HG02678 (cell line): ENCODE data around the gene FADS6.
"Not testable (repeated sequence)": the region's sequence is repeated elsewhere in the genome, so short reads cannot be mapped to it uniquely, and the experiment has no call there.

Source experiments
- ATAC-seq: cut with Tn5 transposase; IDR thresholded peaks from one replicate; pipeline ENCODE4 v1.9.1; 2021; ENCODE audit warnings: mild to moderate bottlenecking, moderate library complexity; ENCODE audit not compliant: unreplicated experiment

The FADS6 gene

DNA sequence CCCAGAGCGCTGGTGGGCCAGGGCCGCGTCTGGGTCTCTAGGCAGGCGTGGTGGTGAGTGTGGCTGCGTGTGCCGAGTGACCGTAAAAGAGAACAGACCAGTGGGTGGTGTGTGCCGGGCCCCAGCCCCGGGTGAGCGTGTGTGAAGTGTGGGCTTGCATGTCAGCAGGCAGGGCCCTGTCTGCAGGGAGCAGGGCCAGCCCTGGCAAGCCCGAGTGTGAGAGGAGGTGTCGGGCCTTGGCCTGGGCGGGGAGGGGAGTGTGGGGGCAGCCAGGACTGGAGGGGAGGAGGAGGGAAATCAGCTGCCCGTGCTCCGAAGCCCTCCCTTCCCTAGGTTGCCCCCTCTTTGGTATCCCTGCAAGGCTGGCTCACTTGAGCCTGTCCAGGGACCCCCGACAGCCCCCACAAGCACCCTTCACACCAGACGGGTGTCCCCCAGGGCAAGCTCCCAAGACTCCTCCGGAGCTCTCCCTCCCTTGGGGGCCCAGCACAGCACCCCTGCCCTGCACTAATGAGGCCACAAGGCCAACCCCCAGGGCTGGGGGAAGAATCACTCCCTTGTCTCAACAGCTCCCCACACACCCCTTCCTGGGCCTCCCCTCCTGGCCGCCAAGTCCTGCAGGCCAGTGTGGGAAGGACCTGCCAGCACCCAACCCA, 27.7 kb upstream of the FADS6 start:
- no peak for ATAC-seq

DNA sequence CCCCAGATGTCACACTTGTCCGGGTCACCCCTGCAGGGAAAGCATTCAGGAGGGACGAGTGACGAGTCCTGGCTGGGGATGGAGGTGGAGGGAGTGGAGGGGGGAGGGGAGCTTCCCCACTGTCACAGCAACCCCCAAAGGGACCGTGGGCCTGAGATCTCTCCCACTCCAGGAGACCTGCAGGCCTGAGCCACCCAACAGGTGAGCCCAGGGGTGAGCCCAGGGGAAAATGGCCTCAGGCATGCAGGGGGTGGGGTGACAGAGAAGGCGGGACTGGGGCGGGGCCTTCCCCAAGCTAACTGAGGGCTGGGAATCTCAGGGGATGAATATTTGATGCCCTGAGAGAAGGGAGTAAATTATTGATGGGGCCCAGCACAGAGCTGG, 27.2 kb upstream of the FADS6 start:
- ATAC-seq, result no peak

DNA sequence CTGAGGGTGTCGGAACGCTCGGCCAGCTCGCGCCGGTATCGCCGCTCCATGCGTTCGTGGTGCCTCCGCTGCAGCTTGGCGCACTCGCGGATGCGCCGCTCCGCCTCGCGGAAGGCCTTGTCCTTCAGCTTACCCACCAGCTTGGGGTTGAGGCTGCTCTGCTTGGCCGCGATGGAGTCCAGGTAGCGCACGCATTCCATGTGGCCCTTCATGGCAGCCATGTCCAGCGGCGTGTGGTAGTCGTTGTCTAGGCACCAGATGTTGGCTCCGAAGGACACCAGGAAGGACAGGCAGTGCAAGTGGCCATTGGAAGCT, 26.8 kb upstream of the FADS6 start:
- no peak for ATAC-seq

DNA sequence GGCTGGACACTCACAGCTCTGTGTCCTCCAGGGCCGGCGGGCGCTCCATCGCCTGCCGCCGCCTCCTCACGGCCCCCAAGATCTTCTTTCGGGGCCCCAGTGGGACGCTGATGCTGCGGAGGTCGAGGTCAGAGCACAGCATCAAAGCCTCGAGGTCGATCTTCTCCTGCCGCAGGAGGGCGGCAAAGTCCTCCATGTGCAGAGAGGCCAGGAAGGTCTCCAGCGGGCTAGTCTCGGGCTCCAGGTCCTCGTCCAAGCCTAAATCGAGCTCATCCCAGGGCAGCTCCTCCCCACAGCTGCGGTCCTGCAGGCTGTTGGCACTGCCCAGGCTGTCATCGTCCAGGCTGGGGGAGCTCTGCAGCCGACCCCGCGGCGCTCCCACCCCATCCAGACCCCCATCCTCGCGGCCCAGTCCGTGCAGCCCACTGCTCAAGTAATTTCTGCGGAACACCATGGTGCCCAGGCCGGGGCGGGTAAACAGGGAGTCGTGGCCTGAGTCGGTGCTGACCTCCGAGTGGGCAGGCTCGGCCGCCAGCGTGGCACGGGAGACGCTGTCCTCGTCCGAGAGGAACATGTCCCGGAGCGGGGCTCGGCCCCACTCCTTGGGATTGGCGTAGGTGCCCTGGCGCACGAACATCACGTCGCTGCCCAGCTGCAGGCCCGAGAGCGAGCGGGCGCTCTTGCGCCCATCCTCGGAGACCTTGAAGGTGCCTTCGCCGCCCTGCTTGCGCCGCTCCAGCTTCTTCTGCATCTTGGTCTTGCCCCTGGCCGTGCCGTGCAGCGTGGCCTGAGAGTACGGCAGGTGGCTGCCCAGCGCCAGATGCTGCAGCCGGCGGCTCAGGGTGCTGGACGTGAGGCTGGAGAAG, 26.2 kb upstream of the FADS6 start:
- no peak for ATAC-seq

DNA sequence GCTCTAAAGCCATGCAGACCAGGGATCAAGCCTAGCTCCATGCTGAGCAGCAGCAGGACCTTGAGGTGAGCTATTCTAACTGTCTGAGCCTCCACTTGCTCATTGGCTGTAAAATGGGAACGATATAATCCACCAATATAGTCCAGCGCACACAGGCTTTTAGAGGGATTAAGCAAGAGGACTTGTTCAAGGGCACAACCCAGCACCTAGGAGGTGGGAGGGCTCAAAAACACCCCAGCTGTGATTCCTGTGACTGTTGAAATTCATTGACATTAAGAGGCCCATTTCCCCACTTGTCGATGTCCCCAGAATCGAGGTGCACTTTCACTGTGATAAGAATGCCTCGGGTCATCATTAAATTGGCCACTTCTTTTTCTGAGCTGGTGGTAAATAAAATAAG, 25.5 kb upstream of the FADS6 start:
- no peak for ATAC-seq

DNA sequence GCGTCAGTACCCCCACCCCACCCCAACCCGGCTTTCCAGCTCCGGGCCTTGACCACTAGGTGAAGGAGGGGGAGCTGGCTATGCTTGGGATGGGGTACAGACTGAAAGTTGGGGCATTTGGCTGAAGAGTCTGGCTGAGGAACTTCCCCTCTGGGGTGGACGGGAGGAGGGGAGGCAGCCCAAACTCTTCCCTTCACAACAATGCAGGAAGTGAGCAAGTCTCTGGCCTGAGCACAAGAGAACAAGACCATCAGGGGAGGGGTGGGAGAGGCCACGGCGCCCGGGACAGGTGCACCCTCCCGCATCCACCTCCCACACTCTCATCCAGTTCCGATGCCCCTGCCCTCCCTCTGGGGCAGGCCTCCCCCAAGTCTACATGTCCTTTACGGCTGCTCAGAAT, 24.0 kb upstream of the FADS6 start:
- no peak for ATAC-seq

DNA sequence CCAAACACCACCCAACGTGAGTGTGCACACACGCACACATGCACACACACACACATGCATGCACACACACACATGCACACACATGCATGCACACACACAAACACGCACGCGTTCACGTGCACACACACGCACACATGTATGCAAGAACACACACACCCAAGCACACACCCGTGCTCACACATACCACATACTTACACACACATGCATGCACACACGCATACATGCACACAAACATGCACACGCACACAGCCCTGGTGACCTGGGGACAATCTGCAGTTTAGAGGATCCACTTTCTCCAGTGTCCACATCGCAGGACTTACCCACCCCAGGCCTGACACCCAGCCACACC, 23.4 kb upstream of the FADS6 start:
- ATAC-seq, result no peak

DNA sequence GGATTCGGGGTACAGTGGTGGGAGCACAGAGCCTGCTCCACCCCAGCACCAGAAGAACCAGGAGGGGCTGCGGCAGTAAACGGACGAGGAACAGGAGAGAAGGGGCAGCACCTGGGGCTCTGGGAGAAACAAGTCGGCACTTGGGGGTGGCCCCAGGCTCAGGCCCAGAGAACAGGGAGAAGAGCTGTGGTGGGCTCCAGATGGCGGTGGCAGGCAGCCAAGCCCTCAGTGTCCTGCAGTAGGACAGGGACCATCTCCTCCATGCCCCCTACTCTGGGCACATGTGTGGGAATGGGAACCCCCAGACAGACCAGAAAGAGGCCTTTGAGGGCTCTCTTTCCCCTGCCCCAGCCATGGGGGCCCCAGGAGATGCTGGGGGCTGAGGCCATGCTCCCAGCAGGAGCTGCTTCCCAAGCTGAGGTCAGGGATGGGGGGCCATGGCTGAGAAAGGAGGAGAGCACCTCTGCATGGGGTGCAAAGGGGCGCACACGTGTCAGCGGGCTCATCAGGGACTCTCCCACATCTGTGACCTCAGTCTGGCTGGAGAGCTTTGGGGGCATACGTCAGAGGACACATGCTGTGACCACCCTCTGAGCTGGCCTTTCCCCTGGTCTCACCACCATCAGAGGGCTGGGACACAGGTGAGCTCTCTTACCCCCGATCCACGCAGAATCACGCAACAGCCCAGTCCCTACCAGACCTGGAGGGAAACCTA, 22.9 kb upstream of the FADS6 start:
- no peak for ATAC-seq

DNA sequence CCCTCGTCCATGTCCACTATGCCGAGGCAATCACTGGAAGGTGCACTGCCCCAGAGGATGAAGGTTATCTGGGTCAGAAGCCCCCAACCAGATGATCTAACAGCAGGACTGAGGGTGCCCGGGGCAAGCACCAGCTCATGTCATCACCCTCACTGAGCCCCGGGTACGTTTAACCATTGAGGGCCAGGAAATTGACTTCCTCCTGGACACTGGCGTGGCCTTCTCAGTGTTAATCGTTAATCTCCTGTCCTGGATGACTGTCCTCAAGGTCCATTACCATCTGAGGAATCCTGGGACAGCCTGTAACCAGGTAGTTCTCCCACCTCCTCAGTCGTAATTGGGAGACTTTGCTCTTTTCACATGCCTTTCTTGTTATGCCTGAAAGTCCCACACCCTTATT, 18.0 kb upstream of the FADS6 start:
- not testable (repeated sequence) for ATAC-seq

DNA sequence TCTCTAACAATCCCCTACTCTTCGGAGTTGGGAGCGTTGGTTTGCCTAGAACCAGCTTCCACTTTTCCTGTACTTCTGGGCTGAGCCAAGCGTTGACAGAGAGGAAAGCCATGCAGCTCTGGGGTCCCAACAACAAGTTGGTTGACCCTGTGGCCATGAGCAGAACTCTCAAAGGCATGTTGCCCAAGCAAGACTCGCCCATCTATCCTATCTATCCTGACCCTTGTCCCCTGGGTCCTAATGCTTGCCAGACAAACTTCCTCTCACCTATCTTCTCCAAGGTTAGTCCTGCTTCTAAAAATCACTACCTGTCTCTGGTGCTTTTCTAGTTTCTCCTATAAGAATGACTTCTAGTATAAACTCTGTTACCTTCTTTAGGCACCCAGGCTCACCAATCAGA, 15.7 kb upstream of the FADS6 start:
- not testable (repeated sequence) for ATAC-seq

DNA sequence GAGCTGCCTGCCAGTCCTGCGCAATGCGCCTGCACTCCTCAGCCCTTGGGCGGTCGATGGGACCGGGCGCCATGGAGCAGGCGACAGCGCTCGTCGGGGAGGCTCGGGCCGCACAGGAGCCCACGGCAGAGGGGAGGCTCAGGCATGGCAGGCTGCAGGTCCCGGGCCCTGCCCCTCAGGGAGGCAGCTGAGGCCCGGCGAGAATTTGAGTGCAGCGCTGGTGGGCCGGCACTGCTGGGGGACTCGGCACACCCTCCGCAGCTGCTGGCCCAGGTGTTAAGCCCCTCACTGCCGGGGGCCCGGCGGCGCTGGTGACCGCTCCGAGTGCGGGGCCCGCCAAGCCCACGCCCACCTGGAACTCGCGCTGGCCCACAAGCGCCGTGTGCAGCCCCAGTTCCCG, 13.6 kb upstream of the FADS6 start:
- no peak for ATAC-seq

DNA sequence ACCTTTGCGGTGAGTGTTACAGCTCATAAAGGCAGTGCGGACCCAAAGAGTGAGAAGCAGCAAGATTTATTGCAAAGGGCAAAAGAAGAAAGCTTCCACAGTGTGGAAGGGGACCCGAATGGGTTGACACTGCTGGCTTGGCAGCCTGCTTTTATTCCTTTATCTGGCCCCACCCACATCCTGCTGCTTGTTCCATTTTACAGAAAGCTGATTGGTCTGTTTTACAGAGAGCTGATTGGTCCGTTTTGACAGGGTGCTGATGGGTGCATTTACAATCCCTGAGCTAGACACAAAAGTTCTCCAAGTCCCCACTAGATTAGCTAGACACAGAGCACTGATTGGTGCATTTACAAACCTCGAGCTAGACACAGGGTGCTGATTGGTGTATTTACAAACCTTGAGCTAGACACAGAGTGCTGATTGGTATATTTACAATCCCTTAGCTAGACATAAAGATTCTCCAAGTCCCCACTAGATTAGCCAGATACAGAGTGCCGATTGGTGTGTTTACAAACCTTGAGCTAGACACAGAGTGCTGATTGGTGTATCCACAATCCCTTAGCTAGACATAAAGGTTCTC, 12.9 kb upstream of the FADS6 start:
- not testable (repeated sequence) for ATAC-seq

DNA sequence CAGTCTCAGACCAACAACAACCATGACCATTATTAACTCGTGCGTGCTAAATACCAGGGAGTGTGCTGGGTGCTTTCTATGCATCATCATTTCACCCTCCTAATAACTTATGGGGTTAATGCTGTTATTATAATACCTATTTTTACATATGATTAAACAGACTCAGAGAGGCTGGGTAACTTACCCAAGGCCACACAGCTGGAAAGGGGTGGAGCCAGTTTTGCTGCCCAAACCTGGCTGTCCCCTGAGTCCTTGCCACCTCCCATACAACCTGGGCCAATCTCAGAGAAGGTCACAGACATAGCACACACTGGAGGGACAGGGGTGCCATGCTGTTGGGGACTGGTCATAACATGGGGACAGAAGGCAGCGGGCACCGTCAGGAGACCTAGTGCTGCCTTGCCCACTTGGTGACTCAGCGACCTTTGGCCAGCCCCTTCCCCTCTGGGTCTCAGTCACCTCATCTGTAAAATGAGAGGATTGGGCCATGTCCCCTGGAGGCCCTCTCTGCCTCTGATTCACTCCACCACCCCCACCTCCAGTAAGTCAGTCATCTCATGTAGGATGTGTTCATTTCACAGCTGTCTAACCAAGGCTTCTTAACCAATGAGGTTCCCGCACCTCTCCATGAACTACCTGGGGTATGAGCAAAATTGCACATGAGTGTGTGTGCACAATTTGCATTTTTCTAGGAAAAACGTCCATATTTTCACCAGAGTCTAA, 11.4 kb upstream of the FADS6 start:
- no peak for ATAC-seq

DNA sequence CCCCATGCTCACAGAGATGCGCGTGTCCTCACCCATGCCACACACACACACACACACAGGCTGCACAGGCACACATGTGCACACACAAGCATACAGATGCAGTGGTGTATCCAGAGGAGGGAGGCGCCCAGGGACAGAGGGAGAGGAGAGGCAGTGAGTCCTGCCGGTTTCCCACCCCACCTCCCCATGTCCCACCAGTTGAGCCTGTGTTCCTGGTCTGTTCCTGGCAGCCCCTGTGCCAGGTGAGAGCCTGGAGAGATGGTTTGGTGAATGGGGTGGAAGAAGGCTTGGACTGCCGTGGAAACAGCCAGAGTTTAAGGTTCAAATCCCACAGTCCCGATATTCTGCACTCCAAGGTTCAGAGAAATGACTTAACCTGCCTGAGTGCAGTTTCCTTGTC, 10.2 kb upstream of the FADS6 start:
- no peak for ATAC-seq

DNA sequence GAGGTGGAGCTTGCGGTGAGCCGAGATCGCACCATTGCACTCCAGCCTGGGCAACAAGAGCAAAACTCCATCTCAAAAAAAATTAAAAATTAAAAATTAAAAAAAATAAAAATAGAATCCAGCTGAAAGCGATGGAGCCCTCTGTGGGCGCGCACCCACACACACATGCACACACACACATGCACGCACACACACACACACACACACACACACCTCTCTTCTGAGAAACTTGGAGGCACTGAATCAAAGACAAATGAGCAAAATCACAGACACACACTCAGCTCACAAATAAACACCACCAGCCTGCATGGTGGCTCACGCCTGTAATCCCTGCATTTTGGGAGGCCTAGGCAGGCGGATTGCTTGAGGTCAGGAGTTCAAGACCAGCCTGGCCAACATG, 9.6 kb upstream of the FADS6 start:
- ATAC-seq, result no peak

DNA sequence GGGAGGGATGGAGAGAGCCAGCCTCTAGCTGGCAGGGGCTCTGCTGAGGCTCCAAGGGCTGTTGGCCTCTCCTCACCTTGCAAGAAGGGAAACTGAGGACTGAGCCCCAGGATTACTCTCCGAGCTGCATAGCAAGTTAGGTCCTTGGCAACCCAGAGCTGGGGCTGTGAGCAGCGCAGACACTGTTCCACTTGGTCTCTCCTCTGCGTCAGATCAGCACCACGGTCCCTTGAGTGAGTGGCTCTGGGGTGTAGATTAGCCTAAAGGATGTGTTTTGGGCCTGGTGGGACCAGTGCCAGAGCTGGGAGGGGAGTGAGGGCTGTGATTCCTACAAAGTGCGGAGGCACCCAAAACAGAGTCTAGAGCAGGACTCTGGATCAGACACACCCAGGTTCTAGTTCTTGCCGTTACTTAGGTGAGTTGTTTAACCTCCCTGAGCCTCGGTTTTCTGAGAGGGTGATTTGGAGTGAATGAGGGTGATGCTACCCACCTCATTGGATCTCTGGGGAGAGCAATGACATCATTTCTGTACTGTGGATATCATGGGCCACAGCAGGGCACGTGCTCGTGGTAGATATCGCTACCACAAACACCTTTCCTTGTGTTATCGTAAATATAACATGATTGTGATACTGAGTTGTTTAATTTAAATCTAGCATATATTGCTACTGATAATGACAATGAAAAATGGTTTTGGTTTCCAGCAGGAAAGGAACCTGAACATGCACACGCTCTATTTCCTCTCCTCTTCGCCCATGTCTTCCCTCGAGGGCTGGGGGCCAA, 8.1 kb upstream of the FADS6 start:
- no peak for ATAC-seq

DNA sequence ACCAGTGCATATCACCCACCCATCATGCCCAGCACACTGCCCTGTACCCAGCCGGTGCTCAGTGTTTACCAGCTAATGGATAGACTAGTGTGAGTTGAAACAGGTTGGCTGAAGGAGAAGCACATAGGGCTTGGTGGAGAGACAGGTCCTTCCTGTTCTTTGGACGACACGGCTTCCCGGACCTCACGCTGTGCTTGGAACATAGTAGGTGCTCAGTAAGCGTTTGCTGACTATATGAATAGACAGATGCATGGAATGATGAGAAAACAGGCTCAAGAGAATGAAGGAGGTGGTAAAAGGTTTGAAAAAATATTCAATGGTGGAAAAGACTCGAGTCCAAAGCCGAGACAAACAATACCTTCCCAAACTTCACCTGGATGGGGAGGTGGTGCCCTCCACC, 6.8 kb upstream of the FADS6 start:
- ATAC-seq, result no peak

DNA sequence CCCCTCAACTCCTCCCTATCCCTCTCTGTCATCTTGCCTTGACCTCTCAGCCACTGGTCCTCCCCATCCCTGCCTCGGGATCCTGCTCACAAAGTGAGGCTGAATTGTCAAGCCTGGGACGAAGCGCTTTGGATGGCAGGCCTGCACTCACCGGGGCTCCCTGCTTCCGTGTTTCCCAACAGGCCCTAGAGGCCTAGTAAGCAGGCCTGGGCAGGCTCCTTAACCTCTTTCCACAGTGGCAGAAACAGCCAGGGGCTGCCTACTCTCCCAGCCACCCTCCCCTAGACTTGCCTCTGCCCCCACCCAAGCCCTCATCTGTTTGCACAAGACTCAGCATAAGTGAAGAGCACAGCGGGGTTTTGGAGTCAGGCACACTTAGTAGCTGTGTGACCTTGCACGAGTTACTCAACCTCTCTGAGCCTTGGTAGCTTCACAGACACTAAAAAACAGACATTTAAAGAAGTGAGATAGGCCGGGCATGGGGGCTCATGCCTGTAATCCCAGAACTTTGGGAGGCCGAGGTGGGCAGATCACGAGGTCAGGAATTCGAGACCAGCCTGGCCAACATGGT, 5.0 kb upstream of the FADS6 start:
- no peak for ATAC-seq

DNA sequence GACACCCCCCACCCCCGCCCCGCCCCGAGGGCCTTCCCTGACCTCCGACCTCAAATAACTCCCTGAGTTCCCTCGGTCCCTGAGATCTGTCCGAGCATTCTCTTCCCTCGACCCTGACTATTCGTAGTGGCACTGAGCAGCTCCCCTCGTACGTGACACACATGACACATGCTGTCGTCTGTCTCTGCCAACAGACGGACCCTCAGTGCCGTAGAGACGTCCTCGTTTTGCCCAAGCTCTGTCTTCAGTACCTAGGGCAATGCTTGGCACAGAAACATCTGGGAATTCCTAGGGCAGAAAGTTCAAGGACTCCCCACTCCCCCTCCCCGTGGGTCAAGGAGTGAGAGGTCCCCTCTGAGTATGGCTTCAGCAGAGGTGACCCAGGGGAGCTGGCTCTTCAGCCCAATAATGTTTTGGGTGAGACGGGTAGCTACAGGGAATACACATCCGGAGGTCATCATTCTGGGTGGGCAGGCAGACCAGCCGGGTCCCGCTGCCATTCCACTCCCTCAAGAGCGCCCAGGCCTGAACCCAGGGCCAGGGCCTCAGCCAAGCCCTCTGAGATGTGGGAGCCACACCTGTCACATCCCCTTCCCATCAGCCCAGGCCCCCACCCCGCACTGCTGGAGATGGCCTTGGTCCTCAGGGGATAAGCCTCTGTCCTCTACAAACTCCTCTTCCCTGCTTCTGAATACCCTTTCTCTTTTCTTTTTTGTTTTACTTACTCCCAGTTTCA, 671 bp upstream of the FADS6 start:
- ATAC-seq, result no peak
